Psoas muscle (tissue), 8 donors: ENCODE data around the gene HMCN2. TPM values are rescaled to one million over a fixed set of nuclear protein-coding genes. Genes with fewer than 3 reads are reported as not detected.

Experiments
- ATAC-seq, 4 donors: fragments of 200-7000 bp; cut with Tn5 transposase; one replicate each; pipeline ENCODE4 v1.9.1; 2020; ENCODE audit warnings: moderate library complexity in 3 of 4, mild to moderate bottlenecking in 2 of 4
- DNase-seq, 2 donors: peaks; one replicate each; pipeline ENCODE4 v3.0.0-alpha.2; 2020
- H3K27ac ChIP-seq: fragments of 200-600 bp; one replicate; pipeline ENCODE4 v1.8.0; 2022
- H3K27me3 ChIP-seq, 3 donors: fragments of 200-600 bp in 1 of 3; one replicate each; pipeline versions ENCODE4 v1.6.1 to v1.8.0; 2013 to 2022; ENCODE audit warnings: low read length in 2 of 3, mild to moderate bottlenecking in 2 of 3, moderate library complexity in 1 of 3; ENCODE audit not compliant: insufficient read depth in 3 of 3
- H3K36me3 ChIP-seq, 2 donors: fragments of 200-600 bp in 1 of 2; one replicate each; pipeline versions ENCODE4 v1.6.1 to v1.8.0; 2013 to 2022; ENCODE audit warnings: low read depth in 1 of 2, mild to moderate bottlenecking in 1 of 2, moderate library complexity in 1 of 2; ENCODE audit not compliant: insufficient read depth in 1 of 2
- H3K4me1 ChIP-seq: fragments of 200-600 bp; one replicate; pipeline ENCODE4 v1.8.0; 2022
- H3K4me3 ChIP-seq: fragments of 200-600 bp; one replicate; pipeline ENCODE4 v1.8.0; 2022; ENCODE audit warnings: mild to moderate bottlenecking
- H3K9me3 ChIP-seq: fragments of 200-600 bp; one replicate; pipeline ENCODE4 v1.8.0; 2022
- WGBS, 3 donors: extraction: QIAGEN DNeasy Blood & Tissue Kit; methylation state at CpG; one replicate each; pipeline versions ENCODE4 v1.1.6 to v1.1.7; 2013; 5-methylcytosine and 5-hydroxymethylcytosine counted together
- intact Hi-C, 2 donors: fragments of 100-400 bp; cut with DNase I; formaldehyde crosslinking; loops; one replicate each; pipeline versions ENCODE4 v1.11.0 to v1.14.2; 2022
- polyA plus RNA-seq, 3 donors: library from polyadenylated mRNA; stranded (reverse); fragments of 200-250 nt; gene quantifications; one replicate each; pipeline ENCODE4 v1.2.3, GENCODE V29; 2013
- total RNA-seq, 4 donors: library from RNA; stranded (reverse); fragmentation: NEBNext Ultra II Directional in 2 of 4; extraction: Animal tissue kit (Norgen Biotek cat#: 25700) in 2 of 4; gene quantifications; one replicate each; pipeline versions ENCODE4 v1.2.1 to v1.2.4, GENCODE V29; 2021 to 2023
- TF ChIP-seq, protein P1 (sequence below): fragments of 200-600 bp; IDR thresholded peaks from one replicate; pipeline ENCODE4 v1.8.0; 2022; ENCODE audit warnings: antibody characterized with exemption
- donor health status: healthy with polysubstance abuse.
- donor health status: DM: no; HTN: no; CAD: no; lungs with moderate emphysema.
- donor health status: Bipolar disorder and iron deficiency.
- donor health status: healthy.
- donor health status: DM: yes; HTN: yes; CAD: no.
- donor health status: DM: no; HTN: no; CAD: no.
- donor health status: DM: no; HTN: no; CAD: no.
- donor health status: DM: yes; HTN: yes; CAD: no.

Gene HMCN2
- total and polyA plus RNA-seq, 7 donors: 3.6 to 13.2 (median 6.7) TPM

DNA sequence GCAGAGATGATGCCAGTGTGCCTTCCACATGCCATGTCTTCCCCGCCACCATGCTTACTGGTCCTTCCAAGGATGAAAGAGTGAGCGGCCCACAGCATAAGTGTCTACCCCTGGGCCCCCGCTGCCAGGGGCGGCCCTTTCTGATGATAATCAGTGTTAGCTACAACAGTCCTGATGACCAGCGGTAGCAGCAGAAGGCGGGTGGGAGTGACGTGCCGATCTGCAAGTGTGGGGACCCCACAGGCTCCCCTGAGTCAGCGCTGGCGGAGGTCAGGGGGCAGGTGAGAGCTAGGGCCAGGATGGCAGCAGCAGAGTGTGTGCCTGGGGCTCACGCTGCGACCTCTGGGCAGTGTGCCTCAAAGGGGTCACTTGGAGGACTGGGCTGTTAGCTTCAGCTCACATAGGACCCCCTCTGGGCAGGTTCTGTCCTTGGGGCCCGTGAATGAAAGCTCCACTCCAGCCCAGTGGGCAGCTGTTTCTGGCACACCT lies 80.4 kb downstream of the HMCN2 start:
- H3K4me1 ChIP-seq: no peaks in the 10 kb centered on the region
- H3K36me3 ChIP-seq: no peaks in the 10 kb centered on the region
- peaks cover 0 to 22% (median 2%) of the 10 kb centered on the region in 3 donors for H3K27me3 ChIP-seq
- no peaks in the 10 kb centered on the region for H3K9me3 ChIP-seq
- no peak for DNase-seq
- intact Hi-C loops: loop anchor here in 1 of 2 donors (10.0 kb wide), 1 partner anchor 241 kb away; no protein-coding TSS in a partner anchor
- no peak for ATAC-seq
- H3K27ac ChIP-seq: no peak overlapping the region
- TF ChIP-seq, protein P1, sequence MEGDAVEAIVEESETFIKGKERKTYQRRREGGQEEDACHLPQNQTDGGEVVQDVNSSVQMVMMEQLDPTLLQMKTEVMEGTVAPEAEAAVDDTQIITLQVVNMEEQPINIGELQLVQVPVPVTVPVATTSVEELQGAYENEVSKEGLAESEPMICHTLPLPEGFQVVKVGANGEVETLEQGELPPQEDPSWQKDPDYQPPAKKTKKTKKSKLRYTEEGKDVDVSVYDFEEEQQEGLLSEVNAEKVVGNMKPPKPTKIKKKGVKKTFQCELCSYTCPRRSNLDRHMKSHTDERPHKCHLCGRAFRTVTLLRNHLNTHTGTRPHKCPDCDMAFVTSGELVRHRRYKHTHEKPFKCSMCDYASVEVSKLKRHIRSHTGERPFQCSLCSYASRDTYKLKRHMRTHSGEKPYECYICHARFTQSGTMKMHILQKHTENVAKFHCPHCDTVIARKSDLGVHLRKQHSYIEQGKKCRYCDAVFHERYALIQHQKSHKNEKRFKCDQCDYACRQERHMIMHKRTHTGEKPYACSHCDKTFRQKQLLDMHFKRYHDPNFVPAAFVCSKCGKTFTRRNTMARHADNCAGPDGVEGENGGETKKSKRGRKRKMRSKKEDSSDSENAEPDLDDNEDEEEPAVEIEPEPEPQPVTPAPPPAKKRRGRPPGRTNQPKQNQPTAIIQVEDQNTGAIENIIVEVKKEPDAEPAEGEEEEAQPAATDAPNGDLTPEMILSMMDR: no peak
- no peak overlapping the region for H3K4me3 ChIP-seq
- WGBS, 3 donors: 75 to 78% (median 78%) methylated on average over 13 of the region's 13 CpGs

DNA sequence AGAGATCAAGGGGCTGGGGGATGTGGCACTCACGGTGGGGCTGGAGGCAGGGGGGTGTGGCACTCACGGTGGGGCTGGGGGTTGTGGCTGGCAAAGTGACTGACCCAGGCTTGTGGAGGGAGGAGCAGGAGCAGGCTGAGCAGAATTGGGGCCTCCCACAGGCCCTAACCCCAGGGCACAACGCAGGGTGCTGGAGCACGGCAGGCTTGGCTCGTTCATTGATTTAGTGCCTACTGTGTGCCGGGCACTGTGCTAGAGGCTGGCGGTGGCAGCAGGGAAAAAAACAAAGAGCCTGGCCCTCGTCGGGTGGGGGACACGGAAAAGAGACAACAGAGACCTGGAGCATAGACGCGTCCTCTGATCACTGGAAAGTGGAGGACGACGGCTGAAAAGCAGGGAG lies 80.9 kb downstream of the HMCN2 start:
- H3K4me1 ChIP-seq: no peaks in the 10 kb centered on the region
- TF ChIP-seq, protein P1: no peak
- ATAC-seq (no peak), DNase-seq (no peak)
- no peaks in the 10 kb centered on the region for H3K9me3 ChIP-seq
- H3K4me3 ChIP-seq: no peak overlapping the region
- H3K36me3 ChIP-seq: no peaks in the 10 kb centered on the region
- intact Hi-C loops: loop anchor here in 1 of 2 donors (10.0 kb wide), 1 partner anchor 242 kb away; no protein-coding TSS in a partner anchor
- WGBS, 3 donors: 74 to 82% (median 78%) methylated on average over 14 of the region's 14 CpGs
- H3K27me3 ChIP-seq: peaks cover 0 to 22% (median 2%) of the 10 kb centered on the region in 3 donors
- H3K27ac ChIP-seq: no peak overlapping the region

DNA sequence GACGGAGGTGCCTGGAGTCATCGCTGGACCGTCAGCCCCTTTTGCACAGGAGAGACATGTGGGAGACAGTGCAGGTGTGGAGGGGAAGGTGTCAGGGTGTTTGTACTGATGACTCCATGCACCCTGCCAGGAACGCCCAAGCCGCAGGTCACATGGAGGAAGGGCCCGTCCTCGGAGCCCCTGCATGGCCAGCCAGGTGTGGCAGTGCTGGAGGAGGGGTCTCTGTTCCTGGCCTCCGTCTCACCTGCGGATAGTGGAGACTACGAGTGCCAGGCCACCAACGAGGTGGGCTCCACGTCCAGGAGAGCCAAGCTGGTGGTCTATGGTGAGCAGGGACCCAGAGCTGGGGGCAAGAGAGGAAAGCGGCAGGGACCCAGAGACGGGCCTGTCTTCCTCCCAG lies 81.5 kb downstream of the HMCN2 start:
- no peak for DNase-seq
- TF ChIP-seq, protein P1: no peak
- no peak overlapping the region for H3K4me3 ChIP-seq
- peaks cover 0 to 22% (median 2%) of the 10 kb centered on the region in 3 donors for H3K27me3 ChIP-seq
- H3K4me1 ChIP-seq: no peaks in the 10 kb centered on the region
- no peak for ATAC-seq
- no peaks in the 10 kb centered on the region for H3K36me3 ChIP-seq
- no peaks in the 10 kb centered on the region for H3K9me3 ChIP-seq
- H3K27ac ChIP-seq: no peak overlapping the region
- 78 to 79% (median 78%) methylated on average over 12 to 14 of the region's 14 CpGs for WGBS, 3 donors
- intact Hi-C loops: loop anchor here in 1 of 2 donors (10.0 kb wide), 1 partner anchor 242 kb away; no protein-coding TSS in a partner anchor

DNA sequence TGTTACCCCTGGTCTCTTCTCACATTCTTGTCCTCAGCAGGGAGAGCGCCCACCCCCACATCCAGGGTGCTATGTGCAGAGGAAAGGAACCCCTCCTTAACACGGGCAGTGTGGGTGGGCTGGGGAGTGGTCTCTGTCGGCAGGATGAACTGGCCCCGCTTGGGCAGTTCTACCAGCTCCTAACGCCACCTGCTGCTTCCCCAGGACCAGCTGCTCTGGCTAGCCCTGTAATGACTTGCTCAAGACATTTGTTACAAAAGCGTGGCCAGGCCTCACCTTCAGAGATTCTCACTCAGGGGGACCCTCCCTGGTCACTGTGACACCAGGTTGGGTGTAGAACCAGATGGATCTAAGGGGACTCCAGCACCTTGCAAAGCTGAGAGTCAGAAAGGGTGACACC lies 82.4 kb downstream of the HMCN2 start:
- H3K4me3 ChIP-seq: no peak overlapping the region
- no peak overlapping the region for H3K27ac ChIP-seq
- no peaks in the 10 kb centered on the region for H3K36me3 ChIP-seq
- H3K27me3 ChIP-seq: peaks cover 0 to 15% (median 0%) of the 10 kb centered on the region in 3 donors
- TF ChIP-seq, protein P1: no peak
- DNase-seq: no peak
- ATAC-seq: no peak
- no peaks in the 10 kb centered on the region for H3K9me3 ChIP-seq
- WGBS, 3 donors: 50 to 57% (median 54%) methylated on average over 6 of the region's 6 CpGs
- intact Hi-C loops: loop anchor here in 1 of 2 donors (10.0 kb wide), 1 partner anchor 243 kb away; no protein-coding TSS in a partner anchor
- no peaks in the 10 kb centered on the region for H3K4me1 ChIP-seq

GRCh38 chr9:130348341-130348740 lies 82.8 kb downstream of the HMCN2 start:
- intact Hi-C loops: loop anchor here in 1 of 2 donors (10.0 kb wide), 1 partner anchor 244 kb away; no protein-coding TSS in a partner anchor
- 72 to 81% (median 73%) methylated on average over 21 of the region's 21 CpGs for WGBS, 3 donors
- H3K27me3 ChIP-seq: peaks cover 0 to 12% (median 0%) of the 10 kb centered on the region in 3 donors
- no peak overlapping the region for H3K27ac ChIP-seq
- H3K36me3 ChIP-seq: no peaks in the 10 kb centered on the region
- no peaks in the 10 kb centered on the region for H3K9me3 ChIP-seq
- H3K4me1 ChIP-seq: no peaks in the 10 kb centered on the region
- ATAC-seq (no peak), DNase-seq (no peak)
- H3K4me3 ChIP-seq: no peak overlapping the region
- TF ChIP-seq, protein P1: no peak
